Mucosa of stomach (tissue), 1 donor: ENCODE data around the gene SIDT2.
"Not testable (repeated sequence)": the region's sequence is repeated elsewhere in the genome, so short reads cannot be mapped to it uniquely, and the experiment has no call there.

Experiments
- H3K27me3 ChIP-seq: one replicate; pipeline ENCODE4 v1.7.0; 2013; ENCODE audit warnings: mild to moderate bottlenecking, low read length; ENCODE audit not compliant: control insufficient read depth, insufficient read depth
- H3K36me3 ChIP-seq: one replicate; pipeline ENCODE4 v1.7.0; 2013; ENCODE audit warnings: low read length; ENCODE audit not compliant: control insufficient read depth, insufficient read depth
- H3K4me1 ChIP-seq: one replicate; pipeline ENCODE4 v1.7.0; 2013; ENCODE audit warnings: mild to moderate bottlenecking, low read length; ENCODE audit not compliant: control insufficient read depth, insufficient read depth
- H3K4me3 ChIP-seq: one replicate; pipeline ENCODE4 v1.7.0; 2013; ENCODE audit warnings: low read length
- H3K9ac ChIP-seq: one replicate; pipeline ENCODE4 v1.7.0; 2013; ENCODE audit warnings: mild to moderate bottlenecking, low read length, moderate library complexity
- H3K9me3 ChIP-seq: one replicate; pipeline ENCODE4 v1.7.0; 2013; ENCODE audit warnings: mild to moderate bottlenecking, low read length, moderate library complexity; ENCODE audit not compliant: control insufficient read depth
- donor health status: Pancreatic carcinoma.

SIDT2 gene

GRCh38 chr11:117202386-117203068, 24.0 kb downstream of the SIDT2 start:
- H3K4me3 ChIP-seq: no peak overlapping the region
- H3K27me3 ChIP-seq: no peaks in the 10 kb centered on the region
- H3K4me1 ChIP-seq: peaks cover 47% of the 10 kb centered on the region
- peak overlapping the region; percentile 68 for H3K9ac ChIP-seq
- H3K9me3 ChIP-seq: no peaks in the 10 kb centered on the region
- H3K36me3 ChIP-seq: peaks cover 16% of the 10 kb centered on the region

- H3K9ac ChIP-seq: no peak overlapping the region
- peaks cover 16% of the 10 kb centered on the region for H3K36me3 ChIP-seq
- H3K4me1 ChIP-seq: peaks cover 42% of the 10 kb centered on the region
- H3K27me3 ChIP-seq: no peaks in the 10 kb centered on the region
- no peaks in the 10 kb centered on the region for H3K9me3 ChIP-seq
- H3K4me3 ChIP-seq: no peak overlapping the region
Measured at GRCh38 chr11:117203069-117203407, 24.5 kb downstream of the SIDT2 start.

- H3K9ac ChIP-seq: no peak overlapping the region
- no peaks in the 10 kb centered on the region for H3K27me3 ChIP-seq
- no peak overlapping the region for H3K4me3 ChIP-seq
- H3K9me3 ChIP-seq: no peaks in the 10 kb centered on the region
- H3K4me1 ChIP-seq: peaks cover 31% of the 10 kb centered on the region
- peaks cover 16% of the 10 kb centered on the region for H3K36me3 ChIP-seq
Measured at GRCh38 chr11:117204283-117205080, 25.9 kb downstream of the SIDT2 start.

- Histone ChIP-seq H3K36me3 (peaks cover 16% of the 10 kb centered on the region), H3K4me3 (no peak overlapping the region), H3K9me3 (no peaks in the 10 kb centered on the region), H3K4me1 (peaks cover 30% of the 10 kb centered on the region), H3K27me3 (no peaks in the 10 kb centered on the region), H3K9ac (no peak overlapping the region)
Measured at GRCh38 chr11:117205211-117205818, 26.8 kb downstream of the SIDT2 start.

- H3K4me3 ChIP-seq, H3K9me3 ChIP-seq, H3K27me3 ChIP-seq, H3K9ac ChIP-seq: not testable (repeated sequence)
- Histone ChIP-seq H3K36me3 (peaks cover 16% of the 10 kb centered on the region), H3K4me1 (peaks cover 22% of the 10 kb centered on the region)
Measured at GRCh38 chr11:117206111-117206510, 27.6 kb downstream of the SIDT2 start.

GRCh38 chr11:117206859-117207258, 28.3 kb downstream of the SIDT2 start:
- H3K9ac ChIP-seq, H3K9me3 ChIP-seq, H3K4me3 ChIP-seq, H3K27me3 ChIP-seq: not testable (repeated sequence)
- Histone ChIP-seq H3K4me1 (peaks cover 19% of the 10 kb centered on the region), H3K36me3 (peaks cover 15% of the 10 kb centered on the region)

- H3K36me3 ChIP-seq: not testable (repeated sequence)
Measured at GRCh38 chr11:117207481-117207880, 28.9 kb downstream of the SIDT2 start.

GRCh38 chr11:117208710-117209109, 30.2 kb downstream of the SIDT2 start:
- not testable (repeated sequence) for H3K4me3 ChIP-seq, H3K36me3 ChIP-seq, H3K27me3 ChIP-seq, H3K9ac ChIP-seq, H3K9me3 ChIP-seq
- H3K4me1 ChIP-seq: peaks cover 15% of the 10 kb centered on the region

More at GRCh38 chr11:117207481-117207880, 28.9 kb downstream of the SIDT2 start:
- H3K9me3 ChIP-seq, H3K9ac ChIP-seq, H3K4me3 ChIP-seq, H3K27me3 ChIP-seq: not testable (repeated sequence)
- peaks cover 15% of the 10 kb centered on the region for H3K4me1 ChIP-seq

GRCh38 chr11:117209351-117210125, 31.0 kb downstream of the SIDT2 start:
- H3K27me3 ChIP-seq, H3K36me3 ChIP-seq, H3K9me3 ChIP-seq, H3K9ac ChIP-seq, H3K4me3 ChIP-seq: not testable (repeated sequence)
- H3K4me1 ChIP-seq: peaks cover 15% of the 10 kb centered on the region

- H3K27me3 ChIP-seq: no peaks in the 10 kb centered on the region
- H3K9ac ChIP-seq: no peak overlapping the region
- H3K4me1 ChIP-seq: peaks cover 15% of the 10 kb centered on the region
- no peak overlapping the region for H3K4me3 ChIP-seq
- H3K9me3 ChIP-seq: no peaks in the 10 kb centered on the region
- H3K36me3 ChIP-seq: peaks cover 6% of the 10 kb centered on the region
Measured at GRCh38 chr11:117210620-117211019, 32.1 kb downstream of the SIDT2 start.

GRCh38 chr11:117212697-117213355, 34.3 kb downstream of the SIDT2 start:
- Histone ChIP-seq H3K36me3 (peaks cover 6% of the 10 kb centered on the region), H3K27me3 (no peaks in the 10 kb centered on the region), H3K4me3 (no peak overlapping the region), H3K9ac (no peak overlapping the region), H3K4me1 (peaks cover 20% of the 10 kb centered on the region), H3K9me3 (no peaks in the 10 kb centered on the region)
